Stimulated activated CD4-positive, alpha-beta T cell treated with anti-CD3 and anti-CD28 coated beads, Interleukin-12 subunit alpha, Interleukin-12 subunit beta, amount 100 ng/mL, for 4 hours (primary cell): Measurements from ENCODE around the gene HNRNPL.
"Not testable (repeated sequence)": the region's sequence is repeated elsewhere in the genome, so short reads cannot be mapped to it uniquely, and the experiment has no call there.

ENCODE experiments used
- DNase-seq: peaks from one replicate; pipeline ENCODE4 v3.0.0-alpha.2; 2020

HNRNPL gene

GRCh38 chr19:38869160-38869835, 19.5 kb upstream of the HNRNPL start:
- DNase-seq = peak; percentile 23

DNA sequence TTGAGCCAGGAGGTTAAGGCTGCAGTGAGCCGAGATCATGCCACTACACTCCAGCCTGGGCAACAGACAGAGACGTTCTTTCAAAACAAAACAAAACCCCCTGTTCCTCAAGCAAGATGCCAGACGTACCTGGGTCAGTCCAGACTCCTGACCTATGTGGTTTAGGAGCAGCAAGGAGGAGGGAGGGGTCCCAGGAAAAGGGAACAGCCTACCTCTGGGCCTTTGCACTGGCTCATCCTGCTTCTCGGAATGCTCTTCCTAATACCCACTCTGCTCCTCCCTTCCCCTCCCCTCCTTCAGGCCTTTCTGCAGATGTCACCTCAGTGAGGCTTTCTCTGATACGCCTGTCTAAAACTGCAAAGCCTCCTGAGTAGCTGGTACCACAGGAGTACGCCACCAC, 18.8 kb upstream of the HNRNPL start:
- DNase-seq = no peak

DNA sequence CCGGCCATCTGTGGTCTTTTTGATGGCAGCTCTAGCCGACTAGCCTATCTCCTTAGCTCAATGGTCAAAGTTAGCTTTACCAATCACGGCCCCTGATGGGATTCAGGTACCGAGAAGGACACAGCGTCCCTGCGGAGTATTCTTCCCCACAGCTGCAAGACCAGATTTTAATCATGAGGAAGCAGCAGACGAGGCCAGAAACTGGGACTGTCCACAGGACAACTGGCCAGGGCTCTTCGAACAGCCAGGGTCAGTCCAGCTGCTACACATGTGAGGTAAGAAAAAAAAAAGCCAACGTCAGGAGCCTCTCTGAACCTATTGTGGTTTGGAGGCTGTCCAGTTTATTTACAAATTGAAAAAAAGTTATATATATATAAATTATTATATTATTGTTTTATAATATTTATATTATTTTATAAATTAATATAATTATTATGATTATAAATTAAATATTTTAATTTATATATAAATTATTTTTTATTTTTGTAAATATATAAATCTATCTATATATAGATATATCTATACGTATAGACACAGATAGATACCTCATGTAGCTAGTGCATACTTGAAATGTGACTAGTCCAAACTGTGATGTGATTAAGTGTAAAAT, 17.5 kb upstream of the HNRNPL start:
- no peak for DNase-seq

DNA sequence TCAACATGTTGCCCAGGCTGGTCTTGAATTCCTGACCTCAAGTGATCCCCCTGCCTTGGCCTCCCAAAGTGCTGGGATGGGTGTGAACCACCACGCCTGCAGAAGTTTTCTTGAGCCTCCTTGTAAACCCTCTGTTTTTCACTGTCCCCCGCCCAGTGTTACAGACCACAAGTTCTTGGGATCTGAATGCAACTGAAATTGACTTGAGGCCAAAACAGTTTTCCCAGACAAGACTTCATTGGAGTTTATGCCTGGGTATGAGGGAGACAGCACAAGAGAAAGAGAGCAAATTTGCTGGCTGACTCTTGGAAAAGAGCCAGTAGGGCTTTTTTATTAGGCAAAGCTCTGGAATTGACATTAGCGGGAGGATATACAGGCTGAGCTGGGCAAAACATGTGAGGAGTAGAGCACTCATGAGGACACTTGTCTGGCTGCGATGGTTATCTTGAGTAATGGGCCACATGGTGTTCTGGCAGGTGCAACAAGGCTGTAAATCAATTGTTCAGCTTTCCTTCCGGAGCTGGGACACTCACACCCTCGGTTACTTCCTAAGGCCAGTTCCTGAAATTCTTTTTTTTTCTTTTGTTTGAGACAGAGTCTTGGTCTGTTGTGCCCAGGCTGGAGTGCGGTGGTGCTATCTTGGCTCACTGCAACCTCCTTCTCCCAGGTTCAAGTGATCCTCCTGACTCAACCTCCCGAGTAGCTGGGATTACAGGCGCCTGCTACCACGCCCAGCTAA, 12.7 kb upstream of the HNRNPL start:
- no peak for DNase-seq

GRCh38 chr19:38861368-38861767, 11.6 kb upstream of the HNRNPL start:
- DNase-seq = no peak

DNA sequence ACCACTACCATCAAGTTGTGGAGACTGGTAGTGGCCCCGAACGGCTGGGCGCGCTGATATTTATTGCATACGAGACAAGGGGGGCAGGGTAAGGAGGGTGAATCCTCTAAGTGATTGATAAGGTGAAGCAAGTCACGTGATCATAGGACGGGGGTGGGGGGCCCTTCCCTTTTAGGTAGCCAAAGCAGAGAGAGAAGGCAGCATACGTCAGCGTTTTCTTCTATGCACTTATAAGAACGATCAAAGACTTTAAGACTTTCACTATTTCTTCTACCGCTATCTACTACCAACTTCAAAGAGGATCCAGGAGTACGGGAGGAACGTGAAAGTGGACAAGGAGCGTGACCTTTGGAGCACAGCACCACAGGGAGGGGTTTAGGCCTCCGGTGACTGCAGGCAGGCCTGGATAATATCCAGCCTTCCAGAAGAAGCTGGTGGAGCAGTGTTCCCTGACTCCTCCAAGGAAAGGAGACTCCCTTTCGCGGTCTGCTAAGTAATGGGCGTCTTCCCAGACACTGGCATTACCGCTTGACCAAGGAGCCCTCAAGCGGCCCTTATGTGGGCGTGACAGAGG, 9.9 kb upstream of the HNRNPL start:
- DNase-seq = not testable (repeated sequence)

GRCh38 chr19:38856813-38857212, 7.0 kb upstream of the HNRNPL start:
- DNase-seq = no peak

GRCh38 chr19:38855751-38856150, 6.0 kb upstream of the HNRNPL start:
- DNase-seq = not testable (repeated sequence)

DNA sequence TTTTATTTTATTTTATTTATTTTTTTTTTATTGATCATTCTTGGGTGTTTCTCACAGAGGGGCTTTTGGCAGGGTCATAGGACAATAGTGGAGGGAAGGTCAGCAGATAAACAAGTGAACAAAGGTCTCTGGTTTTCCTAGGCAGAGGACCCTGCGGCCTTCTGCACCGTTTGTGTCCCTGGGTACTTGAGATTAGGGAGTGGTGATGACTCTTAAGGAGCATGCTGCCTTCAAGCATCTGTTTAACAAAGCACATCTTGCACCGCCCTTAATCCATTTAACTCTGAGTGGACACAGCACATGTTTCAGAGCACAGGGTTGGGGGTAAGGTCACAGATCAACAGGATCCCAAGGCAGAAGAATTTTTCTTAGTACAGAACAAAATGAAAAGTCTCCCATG, 5.2 kb upstream of the HNRNPL start:
- not testable (repeated sequence) for DNase-seq

- DNase-seq = no peak
Measured at GRCh38 chr19:38853214-38853613, 3.4 kb upstream of the HNRNPL start.

DNA sequence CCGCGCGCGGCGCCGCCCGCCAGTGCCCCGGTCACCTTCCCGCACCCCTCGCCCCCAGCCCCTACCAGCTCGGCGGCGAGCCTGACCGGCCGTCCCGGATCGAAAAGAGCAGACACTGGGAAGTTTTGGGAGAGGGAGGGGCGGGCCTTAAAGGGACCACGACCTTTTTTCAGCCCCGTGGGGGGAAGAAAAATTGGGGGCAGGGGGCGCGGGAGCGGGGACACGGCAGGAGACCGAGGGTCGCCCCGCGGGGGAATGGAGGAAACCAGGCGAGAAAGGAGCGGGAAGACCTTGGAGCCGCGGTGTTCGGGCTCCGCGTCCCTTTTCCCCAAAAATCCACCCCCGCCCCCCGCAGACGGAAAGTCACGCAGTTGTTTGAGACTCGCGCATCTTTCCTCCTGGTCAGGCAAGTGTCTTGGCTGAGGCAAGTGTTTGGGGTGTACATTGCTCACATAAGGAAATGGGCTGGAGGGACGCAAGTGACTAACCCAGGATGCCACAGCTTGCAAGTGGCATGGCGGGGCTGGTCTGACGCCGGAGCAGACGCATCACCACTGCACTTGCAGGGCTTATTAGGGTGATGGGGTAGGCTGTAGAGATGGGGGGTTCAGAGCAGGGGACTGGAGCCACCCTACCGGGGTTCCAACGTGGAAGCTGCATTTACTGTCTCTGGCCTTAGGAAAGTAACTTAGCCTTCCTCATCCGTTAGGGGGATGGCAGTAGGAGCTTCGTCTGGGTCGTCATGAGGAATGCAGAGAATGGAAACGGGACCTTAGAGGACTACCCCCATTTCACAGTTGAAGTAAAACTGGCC, 2.7 kb upstream of the HNRNPL start:
- DNase-seq = peak; percentile 44

- DNase-seq = peak; percentile 91
Measured at GRCh38 chr19:38851622-38852230, 1.9 kb upstream of the HNRNPL start.

- peak; percentile 41 for DNase-seq
Measured at GRCh38 chr19:38850976-38851621, 1.3 kb upstream of the HNRNPL start.

DNA sequence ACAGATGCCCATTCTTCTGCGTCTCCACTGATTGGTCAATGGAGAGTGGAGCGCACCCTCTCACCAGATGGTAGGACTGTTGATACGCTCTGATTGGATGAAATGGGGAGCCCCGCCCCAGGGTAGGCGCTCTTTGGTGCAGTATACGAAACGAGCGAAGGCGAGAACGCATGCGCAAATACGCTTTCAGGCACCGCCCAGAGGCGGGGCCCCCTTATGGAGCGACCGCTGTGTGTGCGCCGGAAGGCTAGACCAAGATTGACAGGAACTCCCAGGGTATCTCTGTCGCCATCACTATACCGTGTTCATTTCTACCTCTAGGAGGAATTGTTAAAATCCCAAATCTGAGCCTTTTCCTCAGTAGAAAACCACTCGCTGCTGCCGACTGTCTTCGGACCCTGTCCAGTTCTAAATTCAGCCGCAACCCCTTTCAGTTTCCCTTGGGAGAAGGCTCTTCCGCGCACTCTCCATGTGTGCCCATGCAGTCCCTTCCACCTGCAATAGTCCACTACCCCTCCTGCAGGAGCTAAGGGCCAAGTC, 720 bp upstream of the HNRNPL start:
- DNase-seq = peak; percentile 95

- peak; percentile 99 for DNase-seq
Measured at GRCh38 chr19:38849147-38849859, 483 bp downstream of the HNRNPL start.

- no peak for DNase-seq
Measured at GRCh38 chr19:38848299-38849146, 1.3 kb downstream of the HNRNPL start.

DNA sequence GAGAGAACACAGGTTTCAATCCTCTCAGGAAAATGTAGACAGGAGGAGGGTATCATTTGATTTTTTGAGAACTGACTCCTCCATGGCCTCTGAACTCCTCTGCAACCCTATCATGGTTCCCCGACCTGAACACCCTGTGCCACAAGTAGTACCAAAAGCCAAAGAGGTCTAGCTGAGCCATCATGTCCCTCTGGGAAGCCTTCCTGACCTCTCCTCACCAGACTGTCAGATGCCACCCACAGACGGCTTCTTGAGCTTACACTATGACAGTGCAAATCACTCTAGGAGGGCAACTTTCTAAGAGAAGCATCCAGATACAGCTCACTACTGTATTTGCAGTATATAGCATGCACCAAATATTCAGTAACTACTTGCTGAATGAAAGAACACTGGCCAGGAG, 3.7 kb downstream of the HNRNPL start:
- DNase-seq = no peak

DNA sequence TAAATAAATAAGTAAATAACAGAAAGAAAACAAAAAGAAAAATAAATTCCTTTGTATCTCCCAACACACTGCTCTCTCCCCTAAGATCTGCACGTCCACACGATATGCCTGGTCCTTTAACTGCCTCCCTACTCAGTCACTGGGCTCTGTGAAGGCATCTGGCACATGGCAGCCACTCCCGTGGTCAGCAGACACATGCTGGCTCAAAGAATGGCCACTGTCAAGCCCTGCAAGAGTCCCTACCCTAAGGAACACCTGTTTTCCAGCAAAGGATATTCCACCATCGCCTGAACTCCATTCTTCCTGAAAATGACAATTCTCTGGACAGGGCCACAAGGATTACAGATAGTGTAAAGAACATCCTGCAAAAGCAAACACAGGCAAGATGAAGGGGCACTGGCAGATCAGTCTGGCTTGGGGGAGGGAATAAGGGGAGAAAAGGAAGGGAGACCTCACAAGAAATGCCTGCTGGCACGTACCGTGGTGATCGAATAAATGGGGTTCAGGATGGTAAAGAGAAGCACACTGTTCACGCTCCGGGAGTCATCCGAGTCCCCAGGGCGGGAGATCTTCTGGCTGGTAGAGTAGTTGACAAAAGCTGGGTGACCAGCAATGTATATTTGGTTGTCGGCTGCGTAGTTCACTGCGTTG, 4.3 kb downstream of the HNRNPL start:
- no peak for DNase-seq

DNA sequence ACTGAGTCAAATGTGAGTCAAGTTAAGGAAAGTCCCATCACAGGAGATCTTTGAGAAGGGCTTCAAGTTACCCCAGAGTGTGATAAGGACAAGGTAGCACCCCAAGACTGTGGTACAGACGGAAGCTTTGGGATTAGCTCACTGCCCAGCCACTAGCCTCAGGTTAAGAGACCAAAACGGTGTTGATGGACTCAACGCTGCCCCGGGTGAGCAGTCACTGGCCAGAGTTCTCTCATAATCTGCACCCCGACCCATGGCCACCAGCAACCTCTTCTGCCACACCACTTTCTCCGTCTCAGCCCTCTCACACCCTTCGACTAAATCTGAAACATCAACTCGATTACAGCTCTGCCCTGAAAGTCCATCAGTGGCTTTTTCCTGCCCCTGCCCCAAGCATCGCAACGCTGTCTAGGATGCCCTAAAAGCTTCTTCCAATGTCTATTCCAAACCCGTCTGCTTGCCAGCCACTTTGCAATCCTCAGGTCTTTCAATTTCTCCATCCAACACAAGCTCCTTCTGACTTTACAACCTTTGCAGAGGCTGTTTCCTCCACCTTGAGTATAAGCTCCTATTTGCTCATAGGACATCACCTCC, 5.6 kb downstream of the HNRNPL start:
- no peak for DNase-seq
